Activated T-helper 17 cell treated with anti-CD3 and anti-CD28 coated beads, Interleukin-2, amount 50 U/mL, for 72 hours (primary cell): ENCODE measurements around the gene UGT2B28. TPM values are rescaled to one million over a fixed set of nuclear protein-coding genes. Genes with fewer than 3 reads are reported as not detected.
"Not testable (repeated sequence)": the region's sequence is repeated elsewhere in the genome, so short reads cannot be mapped to it uniquely, and the experiment has no call there.

Source experiments
- ATAC-seq: fragments of 150-1000 bp; cut with Tn5 transposase; replicated peaks from 2 replicates; pipeline ENCODE4 v1.10.0; 2021; ENCODE audit warnings: mild to moderate bottlenecking, moderate library complexity
- H3K27ac Mint-ChIP-seq: one replicate; pipeline ENCODE4 v1.8.0; 2022; ENCODE audit warnings: mixed read lengths
- H3K27me3 Mint-ChIP-seq: one replicate; pipeline ENCODE4 v1.8.0; 2022; ENCODE audit warnings: mixed read lengths
- H3K36me3 Mint-ChIP-seq: one replicate; pipeline ENCODE4 v1.8.0; 2022; ENCODE audit warnings: low read depth, mild to moderate bottlenecking, mixed read lengths
- H3K4me1 Mint-ChIP-seq: one replicate; pipeline ENCODE4 v1.8.0; 2022; ENCODE audit warnings: mixed read lengths
- H3K4me3 Mint-ChIP-seq: one replicate; pipeline ENCODE4 v1.8.0; 2022; ENCODE audit warnings: mild to moderate bottlenecking, mixed read lengths
- H3K9me3 Mint-ChIP-seq: one replicate; pipeline ENCODE4 v1.8.0; 2022; ENCODE audit warnings: mixed read lengths
- total RNA-seq, 2 donors: library from RNA; stranded (reverse); gene quantifications; one replicate each; pipeline ENCODE4 v1.2.3, GENCODE V29; 2022

Gene UGT2B28
- not detected for total RNA-seq

- H3K4me3 Mint-ChIP-seq, H3K36me3 Mint-ChIP-seq, H3K9me3 Mint-ChIP-seq, H3K4me1 Mint-ChIP-seq, ATAC-seq, H3K27ac Mint-ChIP-seq, H3K27me3 Mint-ChIP-seq: not testable (repeated sequence)
These were observed at the start of gene UGT2B28 for GRCh38 chr4:69280081-69280480. Gene UGT2B28 (plus strand): TSS chr4:69280475. CDS start chr4:69280501, 26 bp downstream.

DNA sequence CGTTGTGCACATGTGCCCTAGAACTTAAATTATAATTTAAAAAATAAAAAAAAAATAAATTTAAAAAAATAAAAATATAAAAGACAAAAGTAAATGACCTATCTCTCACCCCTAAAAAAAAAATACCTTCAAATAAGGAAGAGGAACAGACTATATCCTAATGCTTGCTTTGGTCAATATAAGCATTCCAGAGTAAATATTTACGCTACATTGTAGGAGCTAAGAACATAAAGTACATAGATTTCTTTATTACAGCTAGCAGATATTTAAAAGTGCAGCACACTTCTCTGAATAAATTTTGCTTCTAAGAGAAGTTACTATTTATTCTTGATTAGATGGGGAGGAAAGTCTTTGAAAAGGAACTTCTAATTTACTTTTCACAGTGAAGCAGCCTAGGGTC, 41.2 kb upstream of the UGT2B28 start:
- Mint-ChIP-seq H3K4me1 (no peaks in the 10 kb centered on the region), H3K9me3 (peaks cover 5% of the 10 kb centered on the region), H3K4me3 (no peak overlapping the region), H3K36me3 (no peaks in the 10 kb centered on the region), H3K27me3 (no peaks in the 10 kb centered on the region), H3K27ac (no peak overlapping the region)
- ATAC-seq: no peak

DNA sequence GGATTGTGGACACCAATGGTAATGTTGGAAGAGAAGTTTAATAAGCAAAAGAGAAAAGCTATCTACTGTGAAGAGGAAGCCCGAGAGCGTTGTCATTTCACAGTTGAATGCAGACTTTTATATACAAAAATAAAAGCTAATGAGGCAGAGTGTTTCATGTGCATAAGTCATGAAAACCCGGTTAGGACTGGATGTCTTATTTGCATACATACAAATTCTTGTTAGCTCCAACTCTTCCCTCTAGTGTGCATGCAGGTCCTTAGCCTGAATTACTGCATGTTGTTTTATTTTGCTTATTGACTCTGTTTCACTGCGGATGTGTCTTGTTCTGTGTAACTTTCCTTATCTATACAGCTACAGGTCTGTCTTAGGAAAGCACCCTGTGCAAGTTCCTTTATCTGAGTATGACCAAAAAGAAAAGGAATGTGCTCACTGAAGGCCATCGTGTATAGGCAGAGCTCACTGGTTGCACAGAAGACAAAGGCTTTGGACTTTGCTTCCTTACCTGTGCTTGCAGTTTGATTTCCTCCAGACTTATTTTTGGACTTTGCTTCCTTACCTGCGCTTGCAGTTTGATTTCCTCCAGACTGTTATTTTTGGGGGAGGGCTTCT, 40.6 kb upstream of the UGT2B28 start:
- Mint-ChIP-seq H3K27ac (no peak overlapping the region), H3K4me1 (no peaks in the 10 kb centered on the region), H3K9me3 (peaks cover 2% of the 10 kb centered on the region), H3K36me3 (no peaks in the 10 kb centered on the region), H3K27me3 (no peaks in the 10 kb centered on the region), H3K4me3 (no peak overlapping the region)
- no peak for ATAC-seq

- H3K36me3 Mint-ChIP-seq, H3K4me3 Mint-ChIP-seq, ATAC-seq, H3K27me3 Mint-ChIP-seq, H3K4me1 Mint-ChIP-seq, H3K9me3 Mint-ChIP-seq, H3K27ac Mint-ChIP-seq: not testable (repeated sequence)
These were observed 39.5 kb upstream of the UGT2B28 start for GRCh38 chr4:69240787-69241186.

GRCh38 chr4:69241746-69242145, 38.5 kb upstream of the UGT2B28 start:
- not testable (repeated sequence) for ATAC-seq, H3K36me3 Mint-ChIP-seq, H3K27me3 Mint-ChIP-seq, H3K4me1 Mint-ChIP-seq, H3K27ac Mint-ChIP-seq, H3K4me3 Mint-ChIP-seq
- peaks cover 11% of the 10 kb centered on the region for H3K9me3 Mint-ChIP-seq

DNA sequence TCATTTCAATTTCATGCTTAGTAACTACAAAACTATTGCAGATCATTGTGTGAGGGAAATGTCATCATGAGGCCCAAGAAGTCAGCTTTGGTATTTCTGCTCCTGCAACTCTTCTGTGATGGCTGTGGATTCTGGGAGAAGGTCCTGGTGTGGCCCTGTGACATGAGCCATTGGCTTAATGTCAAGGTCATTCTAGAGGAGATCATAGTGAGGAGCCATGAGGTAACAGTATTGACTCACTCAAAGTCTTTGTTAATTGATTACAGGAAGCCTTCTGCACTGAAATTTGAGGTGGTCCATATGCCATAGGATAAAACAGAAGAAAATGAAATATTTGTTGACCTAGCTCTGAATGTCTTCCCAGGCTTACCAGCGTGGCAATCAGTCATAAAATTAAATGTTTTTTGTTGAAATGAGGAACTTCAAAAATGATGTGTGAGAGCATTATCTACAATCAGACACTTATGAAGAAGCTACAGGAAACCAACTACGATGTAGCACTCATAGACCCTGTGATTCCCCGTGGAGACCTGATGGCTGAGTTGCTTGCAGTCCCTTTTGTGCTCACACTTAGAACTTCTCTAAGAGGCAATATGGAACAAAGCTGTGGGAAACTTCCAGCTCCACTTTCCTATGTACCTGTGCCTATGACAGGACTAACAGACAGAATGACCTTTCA, 37.6 kb upstream of the UGT2B28 start:
- peaks cover 15% of the 10 kb centered on the region for H3K9me3 Mint-ChIP-seq
- H3K4me3 Mint-ChIP-seq, H3K4me1 Mint-ChIP-seq, H3K27me3 Mint-ChIP-seq, H3K36me3 Mint-ChIP-seq, H3K27ac Mint-ChIP-seq, ATAC-seq: not testable (repeated sequence)

GRCh38 chr4:69250884-69251283, 29.4 kb upstream of the UGT2B28 start:
- not testable (repeated sequence) for H3K4me3 Mint-ChIP-seq, ATAC-seq, H3K27ac Mint-ChIP-seq, H3K27me3 Mint-ChIP-seq, H3K9me3 Mint-ChIP-seq, H3K4me1 Mint-ChIP-seq, H3K36me3 Mint-ChIP-seq

- not testable (repeated sequence) for H3K9me3 Mint-ChIP-seq, H3K4me3 Mint-ChIP-seq, H3K36me3 Mint-ChIP-seq, ATAC-seq, H3K27ac Mint-ChIP-seq, H3K27me3 Mint-ChIP-seq, H3K4me1 Mint-ChIP-seq
These were observed 27.0 kb upstream of the UGT2B28 start for GRCh38 chr4:69253147-69253772.

DNA sequence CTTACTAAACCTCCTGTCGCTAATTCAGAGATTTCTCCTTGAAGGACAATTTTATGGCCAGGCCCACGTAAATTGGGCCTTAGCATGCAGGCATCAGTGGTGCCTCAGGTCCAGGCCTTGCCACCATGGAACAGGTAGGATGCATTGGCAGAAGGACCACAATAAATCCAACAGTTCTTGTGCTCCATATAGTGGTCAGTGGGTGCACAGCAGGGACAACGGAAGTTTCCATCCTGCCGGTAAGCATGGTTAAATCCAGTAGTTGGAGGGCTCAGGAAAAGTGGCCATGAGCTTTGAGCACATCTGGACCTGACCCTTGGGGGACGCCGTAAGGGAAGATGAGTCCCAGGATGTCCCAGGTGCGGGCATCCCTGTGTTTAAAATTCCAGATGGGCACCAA, 11.7 kb upstream of the UGT2B28 start:
- H3K4me1 Mint-ChIP-seq, H3K36me3 Mint-ChIP-seq, ATAC-seq, H3K9me3 Mint-ChIP-seq, H3K27me3 Mint-ChIP-seq, H3K4me3 Mint-ChIP-seq, H3K27ac Mint-ChIP-seq: not testable (repeated sequence)

DNA sequence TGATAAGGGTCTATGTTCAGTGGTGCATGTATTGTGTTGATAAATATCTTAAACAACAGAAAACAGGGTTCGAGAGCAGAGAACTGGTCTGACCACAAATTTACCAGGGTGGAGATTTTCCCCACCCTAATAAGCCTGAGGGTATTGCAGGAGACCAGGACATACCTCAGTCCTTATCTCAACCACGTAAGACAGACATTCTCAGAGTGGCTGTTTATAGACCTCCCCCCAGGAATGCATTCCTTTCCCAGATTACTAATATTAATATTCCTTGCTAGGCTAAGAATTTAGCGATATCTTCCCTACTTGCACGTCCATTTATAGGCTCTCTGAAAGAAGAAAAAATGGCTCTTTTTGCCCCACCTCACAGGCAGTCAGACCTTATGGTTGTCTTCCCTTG, 16.1 kb downstream of the UGT2B28 start:
- not testable (repeated sequence) for H3K36me3 Mint-ChIP-seq, H3K27me3 Mint-ChIP-seq, ATAC-seq, H3K4me3 Mint-ChIP-seq, H3K27ac Mint-ChIP-seq, H3K4me1 Mint-ChIP-seq
- H3K9me3 Mint-ChIP-seq: peaks cover 17% of the 10 kb centered on the region

- not testable (repeated sequence) for ATAC-seq, H3K27me3 Mint-ChIP-seq, H3K27ac Mint-ChIP-seq, H3K9me3 Mint-ChIP-seq, H3K4me1 Mint-ChIP-seq, H3K36me3 Mint-ChIP-seq, H3K4me3 Mint-ChIP-seq
These were observed 28.3 kb downstream of the UGT2B28 start for GRCh38 chr4:69308426-69309033.

- not testable (repeated sequence) for H3K36me3 Mint-ChIP-seq, H3K4me3 Mint-ChIP-seq, H3K27me3 Mint-ChIP-seq, H3K4me1 Mint-ChIP-seq, H3K9me3 Mint-ChIP-seq, H3K27ac Mint-ChIP-seq, ATAC-seq
These were observed 29.3 kb downstream of the UGT2B28 start for GRCh38 chr4:69309549-69310076.

DNA sequence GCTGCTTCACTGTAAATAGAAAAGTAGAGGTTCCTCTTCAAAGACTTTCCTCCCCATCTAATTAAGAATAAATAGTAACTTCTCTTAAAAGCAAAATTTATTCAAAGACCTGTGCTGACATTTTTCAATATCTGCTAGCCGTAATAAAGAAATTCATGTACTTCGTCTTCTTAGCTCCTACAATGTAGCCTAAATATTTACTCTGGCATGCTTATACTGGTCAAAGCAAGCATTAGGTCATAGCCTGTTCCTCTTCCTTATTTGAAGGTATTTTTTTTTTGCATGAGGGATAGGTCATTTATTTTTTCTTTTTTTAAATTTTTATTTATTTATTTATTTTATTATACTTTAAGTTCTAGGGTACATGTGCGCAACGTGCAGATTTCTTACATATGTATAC, 30.0 kb downstream of the UGT2B28 start:
- H3K36me3 Mint-ChIP-seq, ATAC-seq, H3K4me1 Mint-ChIP-seq, H3K27ac Mint-ChIP-seq, H3K9me3 Mint-ChIP-seq, H3K4me3 Mint-ChIP-seq, H3K27me3 Mint-ChIP-seq: not testable (repeated sequence)

GRCh38 chr4:69317669-69318298, 37.5 kb downstream of the UGT2B28 start:
- not testable (repeated sequence) for H3K4me3 Mint-ChIP-seq, H3K4me1 Mint-ChIP-seq, H3K27ac Mint-ChIP-seq, H3K36me3 Mint-ChIP-seq, ATAC-seq, H3K27me3 Mint-ChIP-seq, H3K9me3 Mint-ChIP-seq
